Activated B cell treated with CpG ODN at 0.5 μM for 24 hours (primary cell): ENCODE results near the gene TEPSIN. TPM values are rescaled to one million over a fixed set of nuclear protein-coding genes. Genes with fewer than 3 reads are reported as not detected.
A peak's percentile ranks its signal among the peaks of the same experiment; 100 is the strongest.
"Not testable (repeated sequence)": the region's sequence is repeated elsewhere in the genome, so short reads cannot be mapped to it uniquely, and the experiment has no call there.

Experiments used
- ATAC-seq: fragments of 200-7000 bp; cut with Tn5 transposase; one replicate; pipeline ENCODE4 v1.10.0; 2021; ENCODE audit warnings: low read depth, mild to moderate bottlenecking, moderate library complexity
- CTCF ChIA-PET: fragments of 350-600 bp; sonication (Branson Sonifier 250); formaldehyde crosslinking; loops from one replicate; lab custom pipeline; 2021; ENCODE audit warnings: antibody characterized with exemption; lab: Charles Lee
- POLR2A ChIA-PET: fragments of 350-600 bp; sonication (Branson Sonifier 250); formaldehyde crosslinking; loops from one replicate; lab custom pipeline; 2021; ENCODE audit warnings: antibody characterized with exemption; lab: Charles Lee
- DNase-seq: peaks from one replicate; pipeline ENCODE4 v3.0.0; 2022
- H3K27ac Mint-ChIP-seq: one replicate; pipeline ENCODE4 v1.8.0; 2020; ENCODE audit warnings: mixed read lengths
- H3K27me3 Mint-ChIP-seq: one replicate; pipeline ENCODE4 v1.8.0; 2021; ENCODE audit warnings: mixed read lengths
- H3K36me3 Mint-ChIP-seq: one replicate; pipeline ENCODE4 v1.8.0; 2021; ENCODE audit warnings: low read depth, mixed read lengths
- H3K4me1 Mint-ChIP-seq: one replicate; pipeline ENCODE4 v1.8.0; 2021; ENCODE audit warnings: mixed read lengths
- H3K4me3 Mint-ChIP-seq: one replicate; pipeline ENCODE4 v1.8.0; 2020; ENCODE audit warnings: mild to moderate bottlenecking, mixed read lengths
- H3K9me3 Mint-ChIP-seq: one replicate; pipeline ENCODE4 v1.8.0; 2020; ENCODE audit warnings: mixed read lengths
- intact Hi-C: fragments of 100-400 bp; cut with micrococcal nuclease; formaldehyde crosslinking; loops from one replicate; pipeline ENCODE4 v1.15.1; 2024
- total RNA-seq: library from RNA; stranded (reverse); gene quantifications from 2 replicates; pipeline ENCODE4 v1.2.3, GENCODE V29; 2022
- TF ChIP-seq, protein P1 (sequence below): fragments of 200-600 bp; IDR thresholded peaks from one replicate; pipeline ENCODE4 v1.8.0; 2022; ENCODE audit warnings: antibody characterized with exemption, mild to moderate bottlenecking

The TEPSIN gene
- total RNA-seq, 1 donor from 2014 or later, result 102 TPM

DNA sequence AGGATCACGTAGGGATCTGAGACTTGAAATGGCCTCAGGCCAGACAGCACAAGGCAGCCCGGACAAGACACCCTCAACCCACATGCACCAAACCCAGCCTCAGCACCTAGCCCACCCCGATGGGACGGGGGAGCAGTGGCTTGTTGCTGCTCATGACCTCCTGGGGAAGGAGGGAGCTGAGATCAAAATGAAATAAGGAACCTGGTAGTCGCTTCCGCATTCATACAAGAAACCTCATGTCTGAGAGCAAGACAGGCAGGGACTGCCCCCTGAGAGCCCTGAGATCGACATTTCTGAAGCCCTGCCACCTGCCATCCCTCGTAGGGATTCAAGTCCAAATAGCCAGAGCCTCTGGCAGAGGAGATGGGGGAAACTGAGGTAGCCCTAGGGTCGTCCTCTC, 10.4 kb downstream of the TEPSIN start:
- ChIA-PET CTCF (interaction anchor here (1.0 to 1.3 kb wide), 2 partner anchors 9 to 11 kb away, joined by 4 read pairs; partner anchors contain the start of genes NDUFAF8 and TEPSIN), POLR2A (interaction anchor here (0.9 to 2.9 kb wide), 2 partner anchors 10 to 67 kb away, joined by 3 to 52 read pairs; partner anchors contain the start of genes NDUFAF8, SLC38A10 and TEPSIN)
- intact Hi-C loops, result loop anchor here (1.0 to 10.0 kb wide), 2 partner anchors 11 to 74 kb away; partner anchors contain the start of genes NDUFAF8 and TEPSIN
- H3K27me3 Mint-ChIP-seq, result no peaks in the 10 kb centered on the region
- H3K4me1 Mint-ChIP-seq, result peaks cover 38% of the 10 kb centered on the region
- TF ChIP-seq, protein P1, sequence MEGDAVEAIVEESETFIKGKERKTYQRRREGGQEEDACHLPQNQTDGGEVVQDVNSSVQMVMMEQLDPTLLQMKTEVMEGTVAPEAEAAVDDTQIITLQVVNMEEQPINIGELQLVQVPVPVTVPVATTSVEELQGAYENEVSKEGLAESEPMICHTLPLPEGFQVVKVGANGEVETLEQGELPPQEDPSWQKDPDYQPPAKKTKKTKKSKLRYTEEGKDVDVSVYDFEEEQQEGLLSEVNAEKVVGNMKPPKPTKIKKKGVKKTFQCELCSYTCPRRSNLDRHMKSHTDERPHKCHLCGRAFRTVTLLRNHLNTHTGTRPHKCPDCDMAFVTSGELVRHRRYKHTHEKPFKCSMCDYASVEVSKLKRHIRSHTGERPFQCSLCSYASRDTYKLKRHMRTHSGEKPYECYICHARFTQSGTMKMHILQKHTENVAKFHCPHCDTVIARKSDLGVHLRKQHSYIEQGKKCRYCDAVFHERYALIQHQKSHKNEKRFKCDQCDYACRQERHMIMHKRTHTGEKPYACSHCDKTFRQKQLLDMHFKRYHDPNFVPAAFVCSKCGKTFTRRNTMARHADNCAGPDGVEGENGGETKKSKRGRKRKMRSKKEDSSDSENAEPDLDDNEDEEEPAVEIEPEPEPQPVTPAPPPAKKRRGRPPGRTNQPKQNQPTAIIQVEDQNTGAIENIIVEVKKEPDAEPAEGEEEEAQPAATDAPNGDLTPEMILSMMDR, result no peak
- ATAC-seq, result peak; percentile 88
- peak overlapping the region; percentile 86 for H3K27ac Mint-ChIP-seq
- peak overlapping the region; percentile 62 for H3K4me3 Mint-ChIP-seq
- H3K9me3 Mint-ChIP-seq, result no peaks in the 10 kb centered on the region
- peak; percentile 41 for DNase-seq
- peaks cover 24% of the 10 kb centered on the region for H3K36me3 Mint-ChIP-seq

DNA sequence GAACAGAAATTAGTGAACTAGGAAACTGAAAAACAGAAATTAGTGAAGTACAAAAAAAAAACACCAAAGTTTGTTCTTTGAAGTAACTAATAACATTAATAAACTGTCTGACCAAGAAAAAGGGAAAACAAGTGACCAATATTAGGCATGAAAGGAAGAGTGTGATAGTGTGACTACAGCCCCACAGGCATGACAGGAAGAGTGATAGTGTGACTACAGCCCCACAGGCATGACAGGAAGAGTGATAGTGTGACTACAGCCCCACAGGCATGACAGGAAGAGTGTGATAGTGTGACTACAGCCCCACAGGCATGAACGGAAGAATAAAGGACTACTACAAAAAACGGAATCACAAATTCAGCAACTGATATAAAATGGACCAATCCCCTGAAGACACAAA, 11.2 kb downstream of the TEPSIN start:
- H3K4me1 Mint-ChIP-seq, result peaks cover 42% of the 10 kb centered on the region
- H3K27me3 Mint-ChIP-seq, ATAC-seq, POLR2A ChIA-PET, DNase-seq, CTCF ChIA-PET, H3K9me3 Mint-ChIP-seq: not testable (repeated sequence)
- H3K36me3 Mint-ChIP-seq, result peaks cover 21% of the 10 kb centered on the region
- H3K27ac Mint-ChIP-seq, result peak overlapping the region; percentile 86
- H3K4me3 Mint-ChIP-seq, result peak overlapping the region; percentile 62
- intact Hi-C loops, result loop anchor here (1.0 to 10.0 kb wide), 2 partner anchors 12 to 73 kb away; partner anchors contain the start of genes NDUFAF8 and TEPSIN

DNA sequence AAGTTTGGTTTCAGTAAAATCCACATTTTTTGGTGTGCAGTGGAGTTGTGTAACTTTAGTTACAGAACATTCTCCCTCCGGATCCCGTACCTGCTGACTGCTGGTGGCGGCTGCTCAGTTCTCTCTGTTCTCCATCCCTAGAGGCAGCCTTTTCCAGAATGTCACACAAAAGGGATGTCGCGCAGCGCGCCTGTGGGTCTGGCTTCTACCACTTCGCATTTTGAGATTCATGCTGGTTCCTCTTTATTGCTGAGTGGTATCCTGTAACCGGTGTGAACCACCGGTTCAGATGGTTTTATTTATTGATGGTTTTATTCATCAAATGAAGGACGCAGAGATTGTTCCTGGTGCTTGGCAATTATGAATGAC, 15.1 kb downstream of the TEPSIN start:
- CTCF ChIA-PET, result no interaction called here

DNA sequence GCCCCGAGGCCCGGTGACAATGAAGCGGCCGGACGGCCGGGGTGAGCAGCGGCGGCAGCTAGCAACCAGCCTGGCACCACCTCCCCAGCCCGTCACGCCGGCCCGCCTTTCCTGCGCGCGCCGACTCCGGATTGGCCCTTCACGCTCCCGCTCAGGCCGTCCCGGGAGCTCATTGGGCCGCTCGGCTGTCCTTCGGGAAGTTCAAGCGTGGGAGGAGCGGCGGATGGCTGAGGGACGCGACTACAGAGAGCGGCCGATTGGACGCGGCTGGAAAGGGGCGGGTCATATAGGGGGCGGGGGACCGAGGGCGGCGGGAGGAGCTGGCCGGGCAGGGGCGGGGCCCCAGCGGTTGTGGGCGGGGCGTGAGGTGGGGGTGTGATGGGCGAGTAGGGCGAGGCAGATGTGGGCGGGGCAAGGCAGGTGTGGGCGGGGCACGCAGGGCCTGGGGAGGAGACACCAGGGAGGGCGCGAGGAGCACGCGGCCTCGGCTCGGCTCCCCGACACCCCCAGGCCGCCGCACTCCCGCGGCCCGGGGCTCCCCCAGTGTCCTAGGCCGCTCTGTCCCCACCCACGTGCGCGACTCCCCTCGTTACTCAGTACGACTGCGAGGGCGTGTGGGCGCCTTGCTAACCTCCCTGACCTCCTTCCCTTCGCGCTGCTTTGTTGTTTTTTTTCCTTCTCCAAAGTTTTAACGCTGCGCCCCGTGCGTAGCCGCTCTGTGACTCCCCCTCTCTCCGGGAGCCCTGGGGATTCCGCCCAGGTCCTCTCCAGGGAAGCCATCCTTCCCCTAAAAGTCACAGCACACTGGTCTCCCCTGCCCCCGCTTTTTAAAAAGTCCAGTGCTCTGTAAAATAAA, 15.7 kb downstream of the TEPSIN start, which contains the start of gene CEP131:
Gene CEP131, minus strand, starts transcription at position 60 of the 856 bp plus-strand sequence. CDS start 2,909 bp downstream, outside the sequence.
- peak; percentile 100 for DNase-seq
- Mint-ChIP-seq H3K4me1 (peaks cover 33% of the 10 kb centered on the region), H3K27ac (peak within 1 kb of the TSS; percentile 91), H3K36me3 (peaks cover 10% of the 10 kb centered on the region), H3K4me3 (peak within 1 kb of the TSS; percentile 85), H3K9me3 (no peaks in the 10 kb centered on the region), H3K27me3 (no peaks in the 10 kb centered on the region)
- TF ChIP-seq, protein P1, result no peak
- intact Hi-C loops, result loop anchor here (1.0 to 10.0 kb wide), 5 partner anchors 16 to 961 kb away; partner anchors contain the start of genes NDUFAF8, RNF213 and TEPSIN
- ChIA-PET CTCF (interaction anchor here (1.1 to 1.3 kb wide), 2 partner anchors 16 to 30 kb away, joined by 3 read pairs; partner anchors contain the start of genes NDUFAF8 and TEPSIN), POLR2A (interaction anchor here (0.5 to 3.3 kb wide), 22 partner anchors 13 to 1077 kb away, joined by 3 to 79 read pairs (median 4); partner anchors contain the start of genes ACTG1, ARL16, HGS and MRPL12)
- ATAC-seq, result peak; percentile 89

More for the DNA sequence above, 15.1 kb downstream of the TEPSIN start:
- H3K27ac Mint-ChIP-seq, result peak overlapping the region; percentile 91
- intact Hi-C loops, result loop anchor here (1.0 to 10.0 kb wide), 5 partner anchors 16 to 961 kb away; partner anchors contain the start of genes NDUFAF8, RNF213 and TEPSIN
- POLR2A ChIA-PET, result interaction anchor here (0.6 to 3.3 kb wide), 2 partner anchors 16 to 1003 kb away, joined by 3 to 79 read pairs; partner anchors contain the start of genes NDUFAF8, SGSH, SLC26A11 and TEPSIN
- H3K9me3 Mint-ChIP-seq, result no peaks in the 10 kb centered on the region
- no peaks in the 10 kb centered on the region for H3K27me3 Mint-ChIP-seq
- TF ChIP-seq, protein P1, result no peak
- H3K4me1 Mint-ChIP-seq, result peaks cover 39% of the 10 kb centered on the region
- no peak for ATAC-seq
- no peak for DNase-seq
- H3K4me3 Mint-ChIP-seq, result peak overlapping the region; percentile 85
- H3K36me3 Mint-ChIP-seq, result peaks cover 13% of the 10 kb centered on the region

DNA sequence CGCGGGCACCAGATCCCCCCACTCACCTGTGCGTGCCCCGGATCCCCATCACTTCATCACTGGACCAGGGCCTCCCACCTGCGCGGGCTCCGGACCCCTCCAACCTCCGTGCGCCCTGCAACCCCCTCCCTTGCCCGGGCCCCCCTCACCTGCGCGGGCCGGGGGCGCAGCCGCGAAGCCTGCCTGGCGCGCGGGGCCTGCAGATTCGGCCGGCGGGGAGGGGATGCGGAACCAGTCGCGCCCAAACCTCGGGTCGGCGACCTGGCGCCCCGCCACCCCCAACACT, 16.3 kb downstream of the TEPSIN start:
- H3K27me3 Mint-ChIP-seq, result no peaks in the 10 kb centered on the region
- ATAC-seq (no peak), DNase-seq (no peak)
- H3K36me3 Mint-ChIP-seq, result peaks cover 12% of the 10 kb centered on the region
- TF ChIP-seq, protein P1, result no peak
- POLR2A ChIA-PET, result interaction anchor here (0.6 to 3.3 kb wide), 18 partner anchors 12 to 1076 kb away, joined by 3 to 79 read pairs (median 6); partner anchors contain the start of genes ACTG1, ARL16, HGS and NDUFAF8
- peak overlapping the region; percentile 85 for H3K4me3 Mint-ChIP-seq
- intact Hi-C loops, result loop anchor here (2.0 to 10.0 kb wide), 3 partner anchors 68 to 960 kb away; partner anchors contain the start of gene RNF213
- no peak overlapping the region for H3K27ac Mint-ChIP-seq
- no peaks in the 10 kb centered on the region for H3K9me3 Mint-ChIP-seq
- CTCF ChIA-PET, result interaction anchor here (1.1 to 1.3 kb wide), 2 partner anchors 16 to 30 kb away, joined by 3 read pairs; partner anchors contain the start of genes NDUFAF8 and TEPSIN
- peaks cover 27% of the 10 kb centered on the region for H3K4me1 Mint-ChIP-seq
